GM21515 (cell line): ENCODE measurements around the gene PRKG1.
"Not testable (repeated sequence)": the region's sequence is repeated elsewhere in the genome, so short reads cannot be mapped to it uniquely, and the experiment has no call there.

ENCODE experiments used
- ATAC-seq: cut with Tn5 transposase; IDR thresholded peaks from one replicate; pipeline ENCODE4 v1.9.1; 2021; ENCODE audit not compliant: unreplicated experiment

Gene PRKG1

GRCh38 chr10:52221923-52222322 is 1147.6 kb downstream of the PRKG1 start:
- no peak for ATAC-seq

GRCh38 chr10:52226197-52226847 is 1152.0 kb downstream of the PRKG1 start:
- ATAC-seq, result no peak

- ATAC-seq, result no peak
Observed at GRCh38 chr10:52228556-52228955, 1154.3 kb downstream of the PRKG1 start.

- no peak for ATAC-seq
Observed at GRCh38 chr10:52229291-52229931, 1155.1 kb downstream of the PRKG1 start.

- peak; percentile 99 for ATAC-seq
Observed at GRCh38 chr10:52232561-52233350, 1158.5 kb downstream of the PRKG1 start.

GRCh38 chr10:52233351-52233991 is 1159.2 kb downstream of the PRKG1 start:
- not testable (repeated sequence) for ATAC-seq

- ATAC-seq, result no peak
Observed at GRCh38 chr10:52239771-52240170, 1165.5 kb downstream of the PRKG1 start.

- ATAC-seq, result no peak
Observed at GRCh38 chr10:52245547-52245946, 1171.3 kb downstream of the PRKG1 start.

GRCh38 chr10:52247929-52248328 is 1173.6 kb downstream of the PRKG1 start:
- not testable (repeated sequence) for ATAC-seq

GRCh38 chr10:52248697-52249306 is 1174.5 kb downstream of the PRKG1 start:
- no peak for ATAC-seq

- ATAC-seq, result no peak
Observed at GRCh38 chr10:52249850-52250395, 1175.6 kb downstream of the PRKG1 start.

- ATAC-seq, result no peak
Observed at GRCh38 chr10:52250510-52250909, 1176.2 kb downstream of the PRKG1 start.

GRCh38 chr10:52252307-52252706 is 1178.0 kb downstream of the PRKG1 start:
- ATAC-seq, result no peak

- ATAC-seq, result peak; percentile 99
Observed at GRCh38 chr10:52256832-52257691, 1182.8 kb downstream of the PRKG1 start.

GRCh38 chr10:52257692-52258075 is 1183.4 kb downstream of the PRKG1 start:
- ATAC-seq, result peak; percentile 88

GRCh38 chr10:52258799-52259425 is 1184.6 kb downstream of the PRKG1 start:
- ATAC-seq, result no peak

- ATAC-seq, result no peak
Observed at GRCh38 chr10:52259426-52259812, 1185.1 kb downstream of the PRKG1 start.

GRCh38 chr10:52261362-52261761 is 1187.1 kb downstream of the PRKG1 start:
- ATAC-seq, result no peak

GRCh38 chr10:52265131-52265926 is 1191.0 kb downstream of the PRKG1 start:
- no peak for ATAC-seq
